NCI-H526 treated with DMSO at 0.1 percent for 48 hours (cell line): ENCODE data around the gene ABCC5.
"Not testable (repeated sequence)": the region's sequence is repeated elsewhere in the genome, so short reads cannot be mapped to it uniquely, and the experiment has no call there.

ENCODE experiments used
- DNase-seq: peaks from one replicate; lab custom pipeline; 2025; lab: John Stamatoyannopoulos, UW

ABCC5 gene

DNA sequence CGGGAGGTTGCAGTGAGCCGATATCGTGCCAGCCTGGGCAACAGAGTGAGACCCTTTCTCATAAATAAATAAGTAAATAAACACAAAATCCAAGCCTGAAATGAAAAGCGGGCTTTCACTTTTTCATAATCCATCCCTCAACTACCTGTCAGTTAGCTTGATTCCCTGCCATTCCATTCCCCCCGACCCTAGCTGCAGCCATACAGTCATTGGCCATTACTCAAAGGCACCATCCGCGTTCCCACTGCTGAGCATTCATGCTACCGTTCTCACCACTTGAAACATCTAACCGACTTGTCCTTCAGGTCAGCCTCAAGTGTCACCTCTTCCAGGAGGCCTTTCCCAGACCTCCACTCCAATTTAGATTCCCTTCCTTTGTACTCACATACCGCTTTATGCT lies 131.9 kb downstream of the ABCC5 start:
- DNase-seq = no peak

DNA sequence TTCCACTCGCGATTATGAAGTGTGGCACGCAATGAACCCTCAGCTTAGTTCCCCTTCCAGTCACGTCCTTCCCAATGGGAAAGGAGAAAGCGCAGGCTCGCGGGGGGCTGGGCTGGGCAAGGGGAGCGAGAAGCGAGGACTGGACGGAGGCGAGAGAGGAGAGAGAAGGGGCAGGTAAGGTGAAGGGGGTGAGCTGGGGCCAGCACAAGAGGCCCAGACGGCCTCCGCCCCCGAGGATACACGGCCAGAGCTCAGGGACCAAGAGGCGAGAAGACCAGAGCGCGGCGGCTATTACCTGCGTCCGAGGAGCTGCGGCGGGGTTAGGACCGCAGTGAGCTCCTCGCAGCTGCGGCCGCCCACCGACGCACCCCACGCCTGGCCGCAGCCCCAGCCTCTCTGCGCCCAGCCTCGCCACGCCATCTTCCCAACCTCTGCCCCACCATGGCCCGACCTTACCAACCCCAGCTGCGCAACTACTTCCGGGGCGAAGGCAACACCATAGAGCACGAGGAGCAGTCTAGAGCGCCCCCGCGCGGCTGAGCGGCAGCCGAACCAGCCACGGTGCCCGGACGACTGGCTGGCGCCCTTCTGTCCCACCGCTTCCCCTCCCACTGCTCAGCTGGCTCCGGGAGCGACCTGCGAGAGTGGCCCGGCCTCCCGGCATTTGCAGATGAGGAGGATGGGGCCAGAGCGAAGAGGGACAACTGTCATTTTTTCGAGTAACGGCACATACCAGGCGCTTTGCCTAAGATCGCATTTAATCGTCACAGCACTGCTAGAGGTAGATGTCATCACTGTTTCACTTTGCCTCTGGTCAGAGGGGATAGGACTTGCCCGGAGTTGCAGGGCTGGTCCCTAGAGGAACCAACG lies 133.0 kb downstream of the ABCC5 start, which contains the start of gene PARL:
TSS of gene PARL (minus strand) at position 454 of the 870 bp plus-strand sequence. CDS start at position 420, 34 bp downstream.
- peak; percentile 91 for DNase-seq

DNA sequence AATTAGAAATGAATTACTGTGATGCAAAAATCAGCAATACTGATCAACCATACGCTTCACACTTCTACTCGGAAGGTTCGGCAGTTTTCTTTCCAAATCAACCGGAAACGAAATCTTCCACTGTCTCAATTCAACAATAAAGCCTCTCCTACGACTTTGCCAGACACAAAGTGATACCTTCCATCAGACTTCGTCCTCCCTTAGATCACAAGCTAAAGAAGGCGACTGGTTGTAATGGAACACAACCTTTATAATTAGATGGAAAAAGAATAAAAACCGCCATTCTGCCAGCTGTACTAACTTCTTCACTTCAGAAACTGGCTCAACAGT lies 133.6 kb downstream of the ABCC5 start:
- no peak for DNase-seq

DNA sequence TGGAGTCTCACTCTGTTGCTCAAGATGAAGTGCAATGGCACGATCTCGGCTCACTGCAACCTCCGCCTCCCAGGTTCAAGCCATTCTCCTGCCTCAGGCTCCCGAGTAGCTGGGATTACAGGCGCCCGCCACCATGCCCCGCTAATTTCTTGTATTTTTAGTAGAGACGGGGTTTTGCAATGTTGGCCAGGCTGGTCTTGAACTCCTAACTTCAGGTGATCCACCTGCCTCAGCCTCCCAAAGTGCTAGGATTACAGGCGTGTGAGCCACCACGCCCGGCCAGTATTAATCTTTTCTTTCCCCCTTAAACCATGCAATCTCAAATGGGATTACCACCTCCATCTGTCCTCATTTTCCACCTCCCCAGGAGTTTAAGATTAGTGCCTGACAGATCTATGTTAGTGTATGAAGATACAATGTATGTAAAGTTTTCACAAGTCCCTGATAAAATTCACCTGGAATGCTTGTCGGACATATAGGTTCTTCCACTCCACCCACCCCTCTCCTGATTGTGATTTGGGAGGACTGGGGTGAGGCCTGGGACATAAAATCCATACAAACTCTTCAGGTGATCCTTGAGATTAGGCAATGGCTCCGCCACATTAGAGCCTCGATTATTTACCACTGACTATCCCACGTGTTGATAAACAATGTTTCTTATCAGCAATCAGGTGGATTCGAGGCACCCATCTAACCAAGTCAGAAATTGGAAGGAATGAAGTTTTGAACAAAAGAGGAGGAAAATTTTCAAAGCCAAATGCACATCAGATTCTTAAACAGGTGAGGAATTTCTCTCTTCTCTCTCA lies 134.2 kb downstream of the ABCC5 start:
- no peak for DNase-seq

DNA sequence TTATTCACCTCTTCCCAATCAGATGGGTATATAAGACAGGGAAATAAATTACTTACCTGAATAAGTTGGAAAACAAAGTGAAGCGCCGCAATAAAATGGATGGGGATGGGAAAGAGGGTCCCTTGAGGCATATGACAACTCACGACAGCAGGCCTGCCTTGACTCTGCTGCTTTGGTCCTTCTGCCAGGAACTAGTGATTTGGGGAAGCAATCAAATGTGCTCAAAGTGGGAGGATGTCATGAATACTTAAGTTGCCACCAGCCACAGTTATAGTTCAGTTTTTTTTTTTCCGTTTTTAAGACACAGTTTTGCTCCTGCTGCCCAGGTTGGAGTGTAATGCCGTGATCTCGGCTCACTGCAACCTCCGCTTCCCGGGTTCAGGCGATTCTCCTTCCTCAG lies 137.6 kb downstream of the ABCC5 start:
- DNase-seq = no peak

DNA sequence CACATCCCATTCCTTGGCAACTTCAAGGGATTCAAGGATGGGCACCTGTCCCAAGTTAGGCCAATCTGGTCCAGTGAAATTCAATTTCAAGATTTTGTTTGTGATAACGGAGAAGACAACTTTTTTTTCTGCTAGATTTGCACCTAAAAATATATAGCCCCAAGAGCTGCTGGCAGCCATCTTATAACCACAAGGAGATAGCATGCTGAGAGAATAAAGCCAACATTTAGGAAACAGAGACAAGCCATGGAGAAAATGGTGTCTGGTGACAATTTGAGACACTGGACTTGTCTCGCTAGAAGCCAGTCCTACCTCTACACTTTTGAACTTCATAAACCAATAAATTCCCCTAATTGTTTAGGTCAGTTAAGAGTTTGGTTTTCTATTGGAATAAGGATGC lies 138.4 kb downstream of the ABCC5 start:
- no peak for DNase-seq

DNA sequence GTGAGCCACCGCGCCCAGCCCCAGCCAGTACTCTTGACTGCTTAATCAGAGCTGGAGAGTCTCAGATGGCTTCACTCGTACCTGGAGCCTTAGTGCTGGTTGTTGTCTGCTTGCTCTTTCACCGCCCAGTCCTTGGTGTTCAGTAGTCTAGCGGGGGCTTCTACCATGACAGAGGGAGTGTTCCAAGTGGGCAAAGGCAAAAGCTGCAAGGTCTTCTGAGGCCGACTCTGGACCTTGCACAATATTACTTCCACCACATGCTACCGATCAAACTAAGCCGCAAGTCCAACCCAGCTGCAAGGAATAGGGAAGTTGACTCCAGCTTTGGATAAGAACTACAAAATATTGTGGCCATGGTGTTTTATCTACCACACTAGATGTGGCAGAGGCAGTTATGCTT lies 139.6 kb downstream of the ABCC5 start:
- DNase-seq = no peak

DNA sequence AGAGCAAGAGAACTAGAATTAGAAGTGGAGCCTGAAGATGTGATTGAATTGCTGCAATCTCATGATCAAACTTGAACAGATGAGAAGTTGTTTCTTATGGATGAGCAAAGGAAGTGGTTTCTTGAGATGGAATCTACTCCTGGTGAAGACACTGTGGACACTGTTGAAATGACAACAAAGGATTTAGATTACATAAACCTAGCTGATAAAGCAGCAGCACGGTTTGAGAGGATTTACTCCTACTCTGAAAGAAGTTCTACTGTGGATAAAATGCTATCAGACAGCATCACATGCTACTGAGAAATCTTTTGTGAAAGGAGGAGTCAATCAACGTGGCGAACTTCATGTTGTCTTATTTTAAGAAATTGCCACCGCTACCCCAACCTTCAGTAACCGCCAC lies 140.5 kb downstream of the ABCC5 start:
- not testable (repeated sequence) for DNase-seq

DNA sequence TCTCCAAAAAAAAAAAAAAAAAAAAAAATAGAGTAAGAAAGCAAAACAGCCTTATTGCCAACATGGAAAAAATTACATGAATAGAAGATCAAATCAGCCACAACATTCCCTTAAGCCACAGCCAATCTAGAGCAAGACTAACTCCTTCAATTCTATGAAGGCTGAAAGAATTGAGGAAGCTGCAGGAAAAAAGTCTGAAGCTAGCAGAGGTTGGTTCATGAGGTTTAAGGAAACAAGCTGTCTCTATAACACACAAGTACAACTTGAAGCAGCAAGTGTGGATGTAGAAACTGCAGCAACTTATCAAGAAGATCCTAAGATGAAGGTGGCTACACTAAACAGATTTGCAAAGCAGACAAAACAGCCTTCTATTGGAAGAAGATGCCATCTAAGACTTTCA lies 142.3 kb downstream of the ABCC5 start:
- no peak for DNase-seq

DNA sequence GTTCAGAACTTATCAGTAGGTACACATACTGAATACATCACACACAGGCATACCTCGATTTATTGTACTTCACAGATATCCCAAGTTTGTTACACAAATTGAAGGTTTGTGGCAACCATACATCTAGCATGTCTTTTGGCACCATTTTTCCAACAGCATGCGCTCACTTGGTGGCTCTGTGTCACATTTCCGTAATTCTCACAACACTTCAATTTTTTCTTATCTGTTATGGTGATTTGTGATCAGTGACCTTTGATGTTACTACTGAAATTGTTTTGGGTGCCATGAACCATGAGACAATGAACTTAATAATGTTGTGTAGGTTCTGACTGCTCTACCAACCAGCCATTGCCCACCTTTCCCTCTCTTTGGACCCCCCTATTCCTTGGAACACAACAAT lies 143.8 kb downstream of the ABCC5 start:
- DNase-seq = no peak

DNA sequence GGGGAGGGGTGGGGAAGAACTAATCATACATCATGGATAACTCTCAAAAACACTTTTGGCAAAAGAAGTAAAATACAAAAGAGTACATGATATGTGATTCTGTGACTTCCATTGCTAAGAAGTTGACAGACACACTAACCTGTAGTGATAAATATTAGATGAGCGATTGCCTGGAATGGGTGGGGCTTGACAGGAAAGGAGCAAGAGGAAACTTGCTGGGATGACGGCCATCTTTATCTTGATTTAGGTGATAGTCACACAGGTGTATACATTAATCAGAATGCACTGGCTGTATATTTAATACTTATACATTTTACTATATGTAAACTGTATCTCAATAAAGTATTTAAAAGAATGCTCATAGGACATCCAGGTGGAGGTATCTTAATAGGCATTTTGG lies 146.1 kb downstream of the ABCC5 start:
- DNase-seq = no peak

DNA sequence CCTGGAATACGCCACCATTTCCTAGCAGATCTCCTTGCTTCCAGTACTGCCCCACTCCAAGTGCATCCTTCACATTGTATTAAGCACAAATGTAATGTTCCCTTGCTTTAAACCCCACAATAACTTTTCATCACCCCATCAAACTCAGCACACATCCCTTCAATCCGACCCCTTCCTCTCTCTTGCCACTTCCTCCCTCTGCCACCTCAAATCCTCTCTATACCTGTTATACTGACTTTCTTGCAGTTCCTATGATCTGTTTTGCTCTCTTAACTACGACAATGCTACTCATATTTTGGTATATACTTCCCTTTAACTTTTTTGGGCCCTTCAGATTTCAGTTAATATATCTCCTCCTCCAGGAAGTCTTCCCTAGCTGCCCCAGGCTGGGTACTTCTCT lies 147.1 kb downstream of the ABCC5 start:
- DNase-seq = no peak
